HL-60 (cell line): Measurements from ENCODE around the gene PSME3.
"Not testable (repeated sequence)": the region's sequence is repeated elsewhere in the genome, so short reads cannot be mapped to it uniquely, and the experiment has no call there.

ENCODE experiments used
- DNase-seq, 2 experiments: peaks; one replicate each; pipeline ENCODE4 v3.0.0-alpha.2; 2010 to 2020; ENCODE audit warnings: low read depth in 1 of 2, low spot score in 1 of 2
- H3K27ac ChIP-seq: fragments of 250-450 bp; sonication (Bioruptor Pico); replicated peaks from 2 replicates; pipeline ENCODE4 v1.5.1; 2020; ENCODE audit warnings: mild to moderate bottlenecking, moderate library complexity
- H3K27me3 ChIP-seq: fragments of 250-450 bp; sonication (Bioruptor Pico); 2 replicates; pipeline ENCODE4 v1.5.1; 2021; ENCODE audit warnings: mild to moderate bottlenecking, moderate library complexity; ENCODE audit not compliant: insufficient read depth, poor library complexity, severe bottlenecking
- H3K4me3 ChIP-seq: replicated peaks from 2 replicates; pipeline ENCODE4 v1.5.1; 2011; ENCODE audit warnings: mild to moderate bottlenecking, control low read depth, low read length; ENCODE audit not compliant: insufficient read depth
- GABPA ChIP-seq: IDR thresholded peaks from 2 replicates; pipeline ENCODE4 v1.6.1; 2012; ENCODE audit warnings: low read depth
- POLR2AphosphoS5 ChIP-seq: IDR thresholded peaks from 2 replicates; pipeline ENCODE4 v1.6.1; 2012; ENCODE audit warnings: low read depth
- SPI1 ChIP-seq: IDR thresholded peaks from 2 replicates; pipeline ENCODE4 v1.6.1; 2012; ENCODE audit warnings: low read depth, mild to moderate bottlenecking, borderline replicate concordance
- TF ChIP-seq, protein P1 (sequence below): IDR thresholded peaks from 2 replicates; pipeline ENCODE4 v1.6.1; 2012; ENCODE audit warnings: low read depth; ENCODE audit not compliant: insufficient replicate concordance
- TF ChIP-seq, protein P2 (sequence below): IDR thresholded peaks from one replicate; pipeline ENCODE4 v1.5.1; 2011; ENCODE audit warnings: low read length, control low read depth, inconsistent platforms; ENCODE audit not compliant: insufficient read depth

Gene PSME3

GRCh38 chr17:42878924-42879595 is 45.9 kb downstream of the PSME3 start:
- Histone ChIP-seq H3K4me3 (no peak overlapping the region), H3K27me3 (peaks cover 2% of the 10 kb centered on the region), H3K27ac (no peak overlapping the region)
- no peak for DNase-seq
- no peak for TF ChIP-seq POLR2AphosphoS5
- TF ChIP-seq, protein P1, sequence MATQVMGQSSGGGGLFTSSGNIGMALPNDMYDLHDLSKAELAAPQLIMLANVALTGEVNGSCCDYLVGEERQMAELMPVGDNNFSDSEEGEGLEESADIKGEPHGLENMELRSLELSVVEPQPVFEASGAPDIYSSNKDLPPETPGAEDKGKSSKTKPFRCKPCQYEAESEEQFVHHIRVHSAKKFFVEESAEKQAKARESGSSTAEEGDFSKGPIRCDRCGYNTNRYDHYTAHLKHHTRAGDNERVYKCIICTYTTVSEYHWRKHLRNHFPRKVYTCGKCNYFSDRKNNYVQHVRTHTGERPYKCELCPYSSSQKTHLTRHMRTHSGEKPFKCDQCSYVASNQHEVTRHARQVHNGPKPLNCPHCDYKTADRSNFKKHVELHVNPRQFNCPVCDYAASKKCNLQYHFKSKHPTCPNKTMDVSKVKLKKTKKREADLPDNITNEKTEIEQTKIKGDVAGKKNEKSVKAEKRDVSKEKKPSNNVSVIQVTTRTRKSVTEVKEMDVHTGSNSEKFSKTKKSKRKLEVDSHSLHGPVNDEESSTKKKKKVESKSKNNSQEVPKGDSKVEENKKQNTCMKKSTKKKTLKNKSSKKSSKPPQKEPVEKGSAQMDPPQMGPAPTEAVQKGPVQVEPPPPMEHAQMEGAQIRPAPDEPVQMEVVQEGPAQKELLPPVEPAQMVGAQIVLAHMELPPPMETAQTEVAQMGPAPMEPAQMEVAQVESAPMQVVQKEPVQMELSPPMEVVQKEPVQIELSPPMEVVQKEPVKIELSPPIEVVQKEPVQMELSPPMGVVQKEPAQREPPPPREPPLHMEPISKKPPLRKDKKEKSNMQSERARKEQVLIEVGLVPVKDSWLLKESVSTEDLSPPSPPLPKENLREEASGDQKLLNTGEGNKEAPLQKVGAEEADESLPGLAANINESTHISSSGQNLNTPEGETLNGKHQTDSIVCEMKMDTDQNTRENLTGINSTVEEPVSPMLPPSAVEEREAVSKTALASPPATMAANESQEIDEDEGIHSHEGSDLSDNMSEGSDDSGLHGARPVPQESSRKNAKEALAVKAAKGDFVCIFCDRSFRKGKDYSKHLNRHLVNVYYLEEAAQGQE, result no peak
- TF ChIP-seq, protein P2, sequence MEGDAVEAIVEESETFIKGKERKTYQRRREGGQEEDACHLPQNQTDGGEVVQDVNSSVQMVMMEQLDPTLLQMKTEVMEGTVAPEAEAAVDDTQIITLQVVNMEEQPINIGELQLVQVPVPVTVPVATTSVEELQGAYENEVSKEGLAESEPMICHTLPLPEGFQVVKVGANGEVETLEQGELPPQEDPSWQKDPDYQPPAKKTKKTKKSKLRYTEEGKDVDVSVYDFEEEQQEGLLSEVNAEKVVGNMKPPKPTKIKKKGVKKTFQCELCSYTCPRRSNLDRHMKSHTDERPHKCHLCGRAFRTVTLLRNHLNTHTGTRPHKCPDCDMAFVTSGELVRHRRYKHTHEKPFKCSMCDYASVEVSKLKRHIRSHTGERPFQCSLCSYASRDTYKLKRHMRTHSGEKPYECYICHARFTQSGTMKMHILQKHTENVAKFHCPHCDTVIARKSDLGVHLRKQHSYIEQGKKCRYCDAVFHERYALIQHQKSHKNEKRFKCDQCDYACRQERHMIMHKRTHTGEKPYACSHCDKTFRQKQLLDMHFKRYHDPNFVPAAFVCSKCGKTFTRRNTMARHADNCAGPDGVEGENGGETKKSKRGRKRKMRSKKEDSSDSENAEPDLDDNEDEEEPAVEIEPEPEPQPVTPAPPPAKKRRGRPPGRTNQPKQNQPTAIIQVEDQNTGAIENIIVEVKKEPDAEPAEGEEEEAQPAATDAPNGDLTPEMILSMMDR, result no peak
- TF ChIP-seq GABPA, result no peak
- no peak for TF ChIP-seq SPI1

- Histone ChIP-seq H3K27me3 (peaks cover 2% of the 10 kb centered on the region), H3K27ac (no peak overlapping the region), H3K4me3 (no peak overlapping the region)
- no peak for DNase-seq
- TF ChIP-seq GABPA (no peak), SPI1 (no peak), POLR2AphosphoS5 (no peak)
- TF ChIP-seq, protein P2, result no peak
- TF ChIP-seq, protein P1, result no peak
Measured at GRCh38 chr17:42879596-42879985, 46.4 kb downstream of the PSME3 start.

DNA sequence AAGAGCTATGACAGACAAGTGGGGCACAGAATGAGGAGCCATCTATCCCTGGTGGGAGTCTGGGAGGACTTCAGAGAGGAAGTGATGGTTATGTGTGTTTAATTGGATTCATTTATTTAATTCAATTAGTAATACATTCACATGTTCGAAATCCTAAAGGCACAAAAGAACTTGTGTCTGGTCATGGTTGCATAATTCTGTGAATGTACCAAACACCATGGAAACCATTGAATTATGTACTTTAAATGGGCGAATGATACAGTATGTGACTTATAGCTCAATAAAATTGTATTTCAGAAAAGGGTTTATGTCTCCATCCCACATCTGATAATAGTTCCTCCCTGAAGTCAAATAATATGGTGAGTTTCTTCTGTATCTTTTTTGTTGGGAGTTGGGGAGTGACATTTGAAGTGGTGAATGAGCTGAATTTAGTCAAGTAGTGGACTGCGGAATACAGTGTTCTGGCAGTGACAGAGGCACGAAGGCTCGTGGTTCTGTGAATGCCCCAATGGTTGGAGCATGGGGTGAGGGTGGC is 47.6 kb downstream of the PSME3 start:
- H3K4me3 ChIP-seq, result no peak overlapping the region
- H3K27me3 ChIP-seq, result peaks cover 2% of the 10 kb centered on the region
- no peak for DNase-seq
- no peak overlapping the region for H3K27ac ChIP-seq
- TF ChIP-seq POLR2AphosphoS5, result no peak
- TF ChIP-seq, protein P1, result no peak
- no peak for TF ChIP-seq SPI1

GRCh38 chr17:42881706-42882105 is 48.5 kb downstream of the PSME3 start:
- not testable (repeated sequence) for H3K27me3 ChIP-seq

More at GRCh38 chr17:42881706-42882105, 48.5 kb downstream of the PSME3 start:
- not testable (repeated sequence) for H3K27ac ChIP-seq, DNase-seq, H3K4me3 ChIP-seq
